WI38 (cell line): Measurements from ENCODE around the gene PRLR.

Experiments
- H3K4me3 ChIP-seq: 2 replicates; pipeline ENCODE4 v1.5.1; 2011; ENCODE audit warnings: low read depth, mild to moderate bottlenecking, control low read depth, low read length
- CTCF ChIP-seq: IDR thresholded peaks from 2 replicates; pipeline ENCODE4 v1.5.1; 2012; ENCODE audit warnings: low read depth, mild to moderate bottlenecking, control low read depth, low read length

Gene PRLR

GRCh38 chr5:35004200-35004599 lies 226.1 kb downstream of the PRLR start:
- TF ChIP-seq CTCF, result no peak
- no peak overlapping the region for H3K4me3 ChIP-seq

- no peak overlapping the region for H3K4me3 ChIP-seq
- TF ChIP-seq CTCF, result peak; percentile 89
These were observed 227.0 kb downstream of the PRLR start for GRCh38 chr5:35003018-35003957.

- no peak overlapping the region for H3K4me3 ChIP-seq
- no peak for TF ChIP-seq CTCF
These were observed 227.8 kb downstream of the PRLR start for GRCh38 chr5:35002459-35002858.

- no peak for TF ChIP-seq CTCF
- H3K4me3 ChIP-seq, result no peak overlapping the region
These were observed 228.4 kb downstream of the PRLR start for GRCh38 chr5:35001842-35002241.
